Measurements from ENCODE around the gene RXFP2.

The RXFP2 gene

DNA sequence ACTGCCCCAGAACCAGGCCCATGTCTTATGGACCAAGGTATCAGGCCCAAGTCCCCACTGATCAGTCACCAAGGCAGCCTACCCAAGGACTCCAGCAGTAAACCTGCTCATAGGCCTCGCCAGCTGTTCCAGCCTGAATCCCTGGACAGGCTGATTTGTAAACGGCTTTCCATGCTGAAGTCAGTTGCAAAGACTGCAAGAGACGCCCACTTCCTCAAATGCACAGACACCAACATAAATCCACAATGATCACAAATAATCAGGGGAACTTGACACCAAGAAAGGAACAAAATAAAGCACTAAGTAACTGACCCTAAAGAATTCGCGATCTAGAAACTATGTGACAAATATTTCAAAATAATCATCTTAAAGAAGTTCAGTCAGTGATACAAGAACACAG, 75.2 kb downstream of the RXFP2 start:
- TF ChIP-seq, protein P1, sequence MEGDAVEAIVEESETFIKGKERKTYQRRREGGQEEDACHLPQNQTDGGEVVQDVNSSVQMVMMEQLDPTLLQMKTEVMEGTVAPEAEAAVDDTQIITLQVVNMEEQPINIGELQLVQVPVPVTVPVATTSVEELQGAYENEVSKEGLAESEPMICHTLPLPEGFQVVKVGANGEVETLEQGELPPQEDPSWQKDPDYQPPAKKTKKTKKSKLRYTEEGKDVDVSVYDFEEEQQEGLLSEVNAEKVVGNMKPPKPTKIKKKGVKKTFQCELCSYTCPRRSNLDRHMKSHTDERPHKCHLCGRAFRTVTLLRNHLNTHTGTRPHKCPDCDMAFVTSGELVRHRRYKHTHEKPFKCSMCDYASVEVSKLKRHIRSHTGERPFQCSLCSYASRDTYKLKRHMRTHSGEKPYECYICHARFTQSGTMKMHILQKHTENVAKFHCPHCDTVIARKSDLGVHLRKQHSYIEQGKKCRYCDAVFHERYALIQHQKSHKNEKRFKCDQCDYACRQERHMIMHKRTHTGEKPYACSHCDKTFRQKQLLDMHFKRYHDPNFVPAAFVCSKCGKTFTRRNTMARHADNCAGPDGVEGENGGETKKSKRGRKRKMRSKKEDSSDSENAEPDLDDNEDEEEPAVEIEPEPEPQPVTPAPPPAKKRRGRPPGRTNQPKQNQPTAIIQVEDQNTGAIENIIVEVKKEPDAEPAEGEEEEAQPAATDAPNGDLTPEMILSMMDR (IDR thresholded peaks at IDR 0.05; ENCODE audit: borderline replicate concordance, insufficient read depth, low read depth, low read length), result no peak
- H3K4me3 ChIP-seq (ENCODE audit: low read depth, low read length), result no peak overlapping the region

GRCh38 chr13:31815361-31816144, 76.2 kb downstream of the RXFP2 start:
- no peak overlapping the region for H3K4me3 ChIP-seq (ENCODE audit: low read depth, low read length)
- TF ChIP-seq, protein P1 (IDR thresholded peaks at IDR 0.05; ENCODE audit: borderline replicate concordance, insufficient read depth, low read depth, low read length), result no peak

DNA sequence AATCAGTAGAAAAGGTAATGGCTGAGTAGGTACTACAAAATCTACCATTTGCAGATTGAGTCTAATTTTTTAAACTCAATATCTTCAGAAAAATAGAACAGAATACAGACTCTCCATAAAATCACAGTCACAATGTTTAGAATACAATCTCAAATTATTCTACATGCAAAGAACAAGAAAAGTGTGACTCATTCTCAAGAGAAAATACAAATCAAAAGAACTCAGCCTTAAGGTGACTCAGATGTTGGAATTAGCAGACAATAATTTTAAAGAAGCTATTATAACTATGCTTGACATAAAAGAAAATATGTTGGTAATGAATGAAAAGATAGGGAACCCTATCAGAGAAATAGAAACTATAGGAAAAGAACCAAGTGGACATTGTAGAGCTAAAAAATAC, 78.9 kb downstream of the RXFP2 start:
- TF ChIP-seq, protein P1 (IDR thresholded peaks at IDR 0.05; ENCODE audit: borderline replicate concordance, insufficient read depth, low read depth, low read length), result no peak
- H3K4me3 ChIP-seq (ENCODE audit: low read depth, low read length), result no peak overlapping the region

DNA sequence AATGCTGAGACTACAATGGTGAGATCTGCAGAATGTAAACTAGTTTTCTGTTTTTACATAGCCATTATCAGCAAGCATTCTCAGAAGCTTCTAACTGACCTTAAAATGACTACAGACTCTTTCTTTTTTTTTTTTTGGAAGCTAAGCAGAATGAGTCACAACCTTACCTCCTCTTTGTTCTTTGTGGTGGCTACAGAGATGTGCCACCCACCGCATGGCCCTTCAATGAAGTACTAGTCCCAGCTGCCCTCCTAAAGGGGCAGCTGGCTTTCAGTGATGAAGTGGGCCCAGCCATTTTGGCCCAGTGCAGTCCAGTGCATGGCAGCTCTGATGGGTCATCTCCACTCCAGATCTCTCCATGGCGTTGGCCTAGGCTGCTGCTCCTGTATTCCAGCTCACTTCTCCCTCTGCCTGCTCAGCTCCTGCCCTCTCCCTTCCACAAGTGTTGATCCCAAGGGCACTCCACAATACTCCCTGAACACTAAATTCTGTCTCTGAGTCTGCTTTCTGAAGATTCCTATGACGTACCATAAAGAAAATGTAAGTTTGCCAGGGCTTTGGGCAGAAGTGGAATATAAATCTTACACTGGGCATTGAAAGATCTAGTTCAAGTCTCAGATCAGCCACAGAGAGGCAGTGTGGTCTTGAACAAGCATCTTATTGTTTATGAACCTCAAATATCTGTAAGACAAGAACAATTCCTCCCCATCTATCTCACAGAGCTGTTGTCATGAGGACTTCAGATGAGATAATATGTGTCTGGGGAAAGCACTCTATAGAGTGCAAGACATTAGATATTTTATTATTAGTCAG, 85.6 kb downstream of the RXFP2 start:
- TF ChIP-seq, protein P1 (IDR thresholded peaks at IDR 0.05; ENCODE audit: borderline replicate concordance, insufficient read depth, low read depth, low read length), result no peak
- H3K4me3 ChIP-seq (ENCODE audit: low read depth, low read length), result no peak overlapping the region

- no peak overlapping the region for H3K4me3 ChIP-seq (ENCODE audit: low read depth, low read length)
- TF ChIP-seq, protein P1 (IDR thresholded peaks at IDR 0.05; ENCODE audit: borderline replicate concordance, insufficient read depth, low read depth, low read length), result no peak
These were observed 87.2 kb downstream of the RXFP2 start for GRCh38 chr13:31826521-31826920.

- TF ChIP-seq, protein P1 (IDR thresholded peaks at IDR 0.05; ENCODE audit: borderline replicate concordance, insufficient read depth, low read depth, low read length), result no peak
- H3K4me3 ChIP-seq (ENCODE audit: low read depth, low read length), result no peak overlapping the region
These were observed 88.4 kb downstream of the RXFP2 start for GRCh38 chr13:31827707-31828106.
